ENCODE results near the gene CEACAM8.

Gene CEACAM8

GRCh38 chr19:42548552-42548951 lies 46.2 kb downstream of the CEACAM8 start:
- no peaks in the 10 kb centered on the region for H4K20me1 ChIP-seq (ENCODE audit: insufficient read depth, low read length)

GRCh38 chr19:42547929-42548328 lies 46.8 kb downstream of the CEACAM8 start:
- no peak for TF ChIP-seq CTCF (IDR thresholded peaks at IDR 0.05; ENCODE audit: low read length)
- TF ChIP-seq EZH2 (IDR thresholded peaks at IDR 0.05; ENCODE audit: borderline replicate concordance, low read length), result no peak
- Histone ChIP-seq H3K4me1 (ENCODE audit: insufficient read depth, low read length, severe bottlenecking) (no peaks in the 10 kb centered on the region), H3K27me3 (ENCODE audit: insufficient read depth, low read length) (no peaks in the 10 kb centered on the region), H3K79me2 (ENCODE audit: insufficient read depth, low read length) (no peaks in the 10 kb centered on the region), H3K4me2 (ENCODE audit: low read length) (no peak overlapping the region), H4K20me1 (ENCODE audit: insufficient read depth, low read length) (no peaks in the 10 kb centered on the region), H2AFZ (ENCODE audit: low read length) (no peak overlapping the region), H3F3A (ENCODE audit: insufficient read depth, low read length) (no peaks in the 10 kb centered on the region), H3K4me3 (ENCODE audit: low read depth, low read length, poor library complexity, severe bottlenecking) (no peak overlapping the region), H3K27ac (ENCODE audit: low read depth, low read length, poor library complexity, severe bottlenecking) (no peak overlapping the region), H3K36me3 (ENCODE audit: insufficient read depth, low read length) (no peaks in the 10 kb centered on the region), H3K9me3 (ENCODE audit: low read length) (no peaks in the 10 kb centered on the region), H3K9ac (ENCODE audit: low read length) (no peak overlapping the region), H3K9me2 (ENCODE audit: low read depth, low read length) (no peaks in the 10 kb centered on the region)

More at GRCh38 chr19:42548552-42548951, 46.2 kb downstream of the CEACAM8 start:
- Histone ChIP-seq H3K9me3 (ENCODE audit: low read length) (no peaks in the 10 kb centered on the region), H3K4me3 (ENCODE audit: low read depth, low read length, poor library complexity, severe bottlenecking) (no peak overlapping the region), H3K27me3 (ENCODE audit: insufficient read depth, low read length) (no peaks in the 10 kb centered on the region), H3F3A (ENCODE audit: insufficient read depth, low read length) (no peaks in the 10 kb centered on the region), H3K4me1 (ENCODE audit: insufficient read depth, low read length, severe bottlenecking) (no peaks in the 10 kb centered on the region), H3K9me2 (ENCODE audit: low read depth, low read length) (no peaks in the 10 kb centered on the region), H3K4me2 (ENCODE audit: low read length) (no peak overlapping the region), H3K79me2 (ENCODE audit: insufficient read depth, low read length) (no peaks in the 10 kb centered on the region), H3K27ac (ENCODE audit: low read depth, low read length, poor library complexity, severe bottlenecking) (no peak overlapping the region), H3K9ac (ENCODE audit: low read length) (no peak overlapping the region), H2AFZ (ENCODE audit: low read length) (no peak overlapping the region), H3K36me3 (ENCODE audit: insufficient read depth, low read length) (no peaks in the 10 kb centered on the region)
- TF ChIP-seq CTCF (IDR thresholded peaks at IDR 0.05; ENCODE audit: low read length) (no peak), EZH2 (IDR thresholded peaks at IDR 0.05; ENCODE audit: borderline replicate concordance, low read length) (no peak)

- H3K4me1 ChIP-seq (ENCODE audit: insufficient read depth, low read length, severe bottlenecking), result no peaks in the 10 kb centered on the region
- no peaks in the 10 kb centered on the region for H3F3A ChIP-seq (ENCODE audit: insufficient read depth, low read length)
- no peak overlapping the region for H3K4me2 ChIP-seq (ENCODE audit: low read length)
- no peaks in the 10 kb centered on the region for H3K27me3 ChIP-seq (ENCODE audit: insufficient read depth, low read length)
- no peak for TF ChIP-seq EZH2 (IDR thresholded peaks at IDR 0.05; ENCODE audit: borderline replicate concordance, low read length)
- TF ChIP-seq CTCF (IDR thresholded peaks at IDR 0.05; ENCODE audit: low read length), result no peak
- no peaks in the 10 kb centered on the region for H4K20me1 ChIP-seq (ENCODE audit: insufficient read depth, low read length)
- no peaks in the 10 kb centered on the region for H3K9me3 ChIP-seq (ENCODE audit: low read length)
- H3K4me3 ChIP-seq (ENCODE audit: low read depth, low read length, poor library complexity, severe bottlenecking), result no peak overlapping the region
- H3K79me2 ChIP-seq (ENCODE audit: insufficient read depth, low read length), result no peaks in the 10 kb centered on the region
- H3K9me2 ChIP-seq (ENCODE audit: low read depth, low read length), result no peaks in the 10 kb centered on the region
- no peak overlapping the region for H2AFZ ChIP-seq (ENCODE audit: low read length)
- H3K27ac ChIP-seq (ENCODE audit: low read depth, low read length, poor library complexity, severe bottlenecking), result no peak overlapping the region
- H3K9ac ChIP-seq (ENCODE audit: low read length), result no peak overlapping the region
- H3K36me3 ChIP-seq (ENCODE audit: insufficient read depth, low read length), result no peaks in the 10 kb centered on the region
Measured at GRCh38 chr19:42546831-42547500, 47.8 kb downstream of the CEACAM8 start.
